T follicular helper cell (primary cell): Measurements from ENCODE around the gene TMEM218.
"Not testable (repeated sequence)": the region's sequence is repeated elsewhere in the genome, so short reads cannot be mapped to it uniquely, and the experiment has no call there.

Experiments
- DNase-seq: peaks from one replicate; pipeline ENCODE4 v3.0.0-alpha.2; 2020; ENCODE audit warnings: low read depth

TMEM218 gene

DNA sequence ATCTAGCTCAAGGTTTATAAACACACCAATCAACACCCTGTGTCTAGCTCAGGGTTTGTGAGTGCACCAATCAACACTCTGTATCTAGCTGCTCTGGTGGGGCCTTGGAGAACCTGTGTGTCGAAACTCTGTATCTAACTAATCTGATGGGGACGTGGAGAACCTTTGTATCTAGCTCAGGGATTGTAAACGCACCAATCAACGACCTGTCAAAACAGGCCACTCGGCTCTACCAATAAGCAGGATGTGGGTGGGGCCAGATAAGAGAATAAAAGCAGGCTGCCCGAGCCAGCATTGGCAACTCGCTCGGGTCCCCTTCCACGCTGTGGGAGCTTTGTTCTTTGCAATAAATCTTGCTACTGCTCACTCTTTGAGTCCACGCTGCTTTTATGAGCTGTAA lies 21.3 kb downstream of the TMEM218 start:
- DNase-seq = not testable (repeated sequence)

DNA sequence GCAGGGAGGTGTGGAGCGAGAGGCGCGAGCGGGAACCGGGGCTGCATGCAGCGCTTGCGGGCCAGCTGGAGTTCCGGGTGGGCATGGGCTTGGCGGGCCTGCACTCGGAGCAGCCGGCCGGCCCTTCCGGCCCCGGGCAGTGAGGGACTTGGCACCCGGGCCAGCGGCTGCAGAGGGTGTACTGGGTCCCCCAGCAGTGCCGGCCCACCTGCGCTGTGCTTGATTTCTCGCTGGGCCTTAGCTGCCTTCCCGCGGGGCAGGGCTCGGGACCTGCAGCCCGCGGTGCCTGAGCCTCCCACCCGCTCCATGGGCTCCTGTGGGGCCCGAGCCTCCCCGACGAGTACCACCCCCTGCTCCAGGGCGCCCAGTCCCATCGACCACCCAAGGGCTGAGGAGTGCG lies 21.9 kb downstream of the TMEM218 start:
- DNase-seq = not testable (repeated sequence)

DNA sequence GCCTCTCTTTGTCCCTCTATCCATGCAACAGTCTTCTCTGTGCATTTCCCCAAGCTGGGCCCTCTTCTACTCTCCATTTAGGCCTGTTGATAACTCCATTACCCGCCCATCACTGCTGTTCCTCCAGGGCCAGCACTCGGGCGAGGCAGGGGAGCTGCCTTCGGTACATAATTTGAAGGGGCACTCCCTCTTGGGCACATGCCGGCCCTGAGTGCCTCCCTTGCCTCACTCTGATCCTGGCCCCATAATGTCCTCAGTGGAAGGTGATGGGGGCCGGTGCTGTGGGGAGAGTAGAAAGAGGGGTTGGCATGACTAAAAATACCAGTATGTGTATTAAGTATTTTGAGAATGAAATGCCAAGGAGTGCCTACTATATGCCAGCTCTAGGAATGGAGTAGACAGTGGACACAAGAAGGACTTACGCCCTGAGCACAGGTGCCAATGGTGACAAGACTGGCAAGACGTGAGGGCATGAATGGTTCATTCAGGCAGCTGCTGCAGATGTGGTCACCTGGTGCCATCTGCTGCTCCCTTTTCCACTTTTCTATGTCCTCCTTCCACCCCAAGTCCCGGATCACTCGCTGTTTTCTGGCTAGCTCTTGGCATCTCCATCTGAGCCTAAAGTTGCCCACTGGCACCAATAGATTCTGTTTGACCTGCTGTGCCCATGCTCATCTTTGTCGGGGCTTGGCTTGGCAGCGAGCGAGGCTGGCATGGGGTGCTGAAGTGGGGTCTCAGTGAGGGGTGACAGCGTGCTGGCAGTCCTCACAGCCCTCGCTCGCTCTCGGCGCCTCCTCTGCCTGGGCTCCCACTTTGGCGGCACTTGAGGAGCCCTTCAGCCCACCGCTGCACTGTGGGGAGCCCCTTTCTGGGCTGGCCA lies 22.6 kb downstream of the TMEM218 start:
- no peak for DNase-seq

DNA sequence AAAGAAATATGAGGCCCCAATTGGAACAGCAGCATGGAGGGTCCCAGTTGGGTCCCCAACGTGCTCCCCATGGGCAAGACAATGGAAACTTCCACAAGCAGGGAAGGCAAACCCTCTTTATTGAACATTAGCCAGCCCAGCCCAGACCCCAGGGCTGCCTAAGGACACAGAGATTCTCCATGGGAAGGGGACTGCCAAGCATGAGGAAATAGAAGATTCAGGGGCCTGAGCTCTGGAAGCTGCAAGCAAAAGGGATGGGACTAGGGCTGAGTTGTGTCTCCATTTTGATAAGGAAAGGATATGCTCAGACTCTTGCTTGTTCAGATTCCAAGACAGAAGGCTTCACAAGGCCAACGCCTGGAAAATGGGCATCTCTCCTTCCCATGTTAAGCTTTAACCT lies 23.3 kb downstream of the TMEM218 start:
- DNase-seq = no peak

DNA sequence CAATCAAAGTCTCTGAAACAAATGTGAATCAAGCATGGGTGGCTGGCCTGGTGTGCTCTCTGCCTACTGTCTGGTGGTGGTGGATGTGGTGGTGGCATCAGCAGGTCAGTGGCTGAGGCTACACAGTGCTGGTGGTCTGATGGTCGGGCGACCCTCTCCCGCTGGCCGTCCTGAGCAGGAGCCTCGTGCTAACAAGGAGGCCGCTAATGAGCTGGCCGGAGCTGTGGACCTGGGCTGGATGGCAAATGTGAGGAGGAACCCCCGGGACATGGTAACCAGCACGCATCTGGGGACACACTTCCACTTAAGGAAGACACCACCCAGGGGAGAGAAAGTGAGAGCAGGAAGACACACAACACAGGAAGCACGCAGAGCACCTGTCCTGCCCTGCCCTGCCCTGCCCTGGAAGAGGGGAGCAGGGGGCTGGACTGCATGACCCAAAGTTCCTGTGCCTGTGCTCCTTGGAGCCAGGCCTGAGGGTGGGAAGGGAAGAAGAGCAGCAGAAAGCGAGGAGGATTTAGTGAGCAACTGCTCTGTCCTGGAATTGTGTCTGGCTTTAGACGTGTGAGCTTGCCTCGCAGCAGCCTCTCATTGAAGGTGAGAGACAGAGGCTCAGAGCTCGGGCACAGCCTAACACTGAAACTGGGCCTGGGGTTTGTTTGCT lies 24.7 kb downstream of the TMEM218 start:
- no peak for DNase-seq

GRCh38 chr11:125085301-125086081 lies 25.9 kb downstream of the TMEM218 start:
- no peak for DNase-seq

GRCh38 chr11:125084761-125085231 lies 26.6 kb downstream of the TMEM218 start:
- no peak for DNase-seq

DNA sequence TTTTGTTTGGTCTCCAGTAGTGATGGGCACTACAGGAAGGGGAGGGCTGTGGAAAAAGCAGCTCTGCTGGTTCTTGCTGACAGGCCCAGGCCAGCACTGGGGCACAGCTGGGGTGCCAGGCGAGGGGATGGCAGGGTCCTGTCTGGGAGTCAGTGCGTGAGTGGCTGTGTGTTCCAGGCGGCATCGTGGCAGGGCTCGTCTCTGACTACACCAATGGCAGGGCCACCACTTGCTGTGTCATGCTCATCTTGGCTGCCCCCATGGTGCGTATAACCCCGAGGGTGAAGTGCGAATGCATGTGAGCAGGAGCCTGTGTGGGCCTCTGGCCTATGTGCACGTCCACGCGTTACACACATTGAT lies 27.4 kb downstream of the TMEM218 start:
- DNase-seq = no peak

GRCh38 chr11:125083312-125084056 lies 27.9 kb downstream of the TMEM218 start:
- DNase-seq = no peak

GRCh38 chr11:125082611-125083311 lies 28.7 kb downstream of the TMEM218 start:
- DNase-seq = no peak

DNA sequence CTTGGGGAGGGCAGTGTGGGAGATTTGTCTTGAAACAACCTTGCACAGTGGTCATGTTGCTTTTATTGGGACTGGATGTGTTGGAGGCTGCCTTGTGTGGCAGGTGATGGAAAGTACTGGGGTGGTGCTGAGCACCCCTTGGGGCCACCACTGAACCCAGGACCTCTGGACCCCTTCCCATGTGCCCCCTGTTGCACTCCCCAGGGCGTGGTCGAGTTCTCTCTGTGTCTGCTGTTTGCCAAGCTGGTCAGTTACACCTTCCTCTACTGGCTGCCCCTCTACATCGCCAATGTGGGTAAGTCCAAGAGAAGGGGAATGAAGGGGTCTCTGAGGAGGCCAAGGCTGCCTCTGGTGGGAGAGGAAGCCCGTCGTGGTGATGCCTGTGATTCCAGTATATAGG lies 29.4 kb downstream of the TMEM218 start:
- DNase-seq = no peak

DNA sequence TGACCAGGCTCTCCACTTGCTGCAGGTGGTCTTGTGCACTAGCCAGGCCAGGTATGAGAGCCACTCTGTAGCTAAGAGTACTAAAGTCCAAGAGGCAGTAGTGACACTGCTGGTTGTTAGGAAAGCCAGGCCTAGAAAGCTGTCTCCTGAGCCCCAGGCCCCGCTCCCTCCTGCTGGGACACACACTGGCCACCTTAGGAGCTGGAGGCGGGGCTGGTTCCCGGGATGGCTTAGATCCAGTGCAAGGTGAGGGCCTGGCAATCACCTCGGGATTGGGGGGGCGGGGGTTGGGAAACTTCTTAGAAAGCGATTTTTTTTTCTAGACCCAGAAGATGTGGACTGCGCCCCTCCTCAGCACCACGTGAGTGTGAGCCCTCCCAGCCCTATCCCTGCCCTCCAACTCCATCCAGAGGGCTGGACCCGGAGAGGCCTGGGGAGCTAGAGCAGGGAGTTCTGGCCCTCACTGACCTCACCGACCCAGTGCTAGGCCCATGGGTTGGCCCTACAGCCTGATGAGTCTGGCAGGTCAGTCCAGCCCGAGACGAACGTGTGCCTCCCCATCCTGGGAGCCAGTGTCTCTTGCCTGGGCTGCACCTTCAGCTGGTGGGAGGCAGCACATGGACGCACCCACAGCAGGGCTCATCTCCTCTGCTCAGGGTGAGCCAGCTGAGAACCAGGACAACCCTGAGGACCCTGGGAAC lies 30.2 kb downstream of the TMEM218 start:
- no peak for DNase-seq

GRCh38 chr11:125080531-125080911 lies 30.9 kb downstream of the TMEM218 start:
- no peak for DNase-seq

GRCh38 chr11:125079878-125080530 lies 31.4 kb downstream of the TMEM218 start:
- DNase-seq = no peak

- no peak for DNase-seq
Observed at GRCh38 chr11:125079151-125079877, 32.1 kb downstream of the TMEM218 start.

DNA sequence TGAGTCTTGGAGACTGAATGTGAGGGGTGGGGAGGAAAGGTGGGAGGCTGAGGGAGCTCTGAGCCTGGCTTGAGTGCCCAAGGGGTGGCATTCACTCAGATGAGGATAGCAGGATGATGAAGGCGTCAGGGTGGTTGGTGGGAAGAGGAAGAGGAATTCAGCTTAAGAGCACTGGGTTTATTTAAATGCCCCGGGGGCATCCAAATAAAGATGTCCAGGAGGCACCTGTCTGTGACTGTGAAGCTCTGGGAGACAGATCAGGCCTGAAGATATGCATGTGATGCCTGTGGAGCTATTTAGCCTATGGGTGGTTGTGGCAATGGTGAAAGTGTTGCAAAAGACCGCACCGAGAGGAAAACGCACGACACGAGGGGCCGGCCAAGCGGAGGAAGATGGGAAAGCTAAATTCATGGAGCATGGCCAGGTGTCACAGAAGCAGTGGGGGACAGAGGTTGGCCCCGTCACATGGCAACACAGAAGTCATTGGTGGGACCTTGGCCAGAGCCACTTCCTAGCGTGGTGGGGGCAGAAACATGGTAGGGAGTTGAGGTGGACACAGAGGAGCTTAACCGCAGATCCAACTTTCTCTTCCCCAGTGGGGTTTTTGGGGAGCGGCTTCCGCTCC lies 32.8 kb downstream of the TMEM218 start:
- DNase-seq = no peak

DNA sequence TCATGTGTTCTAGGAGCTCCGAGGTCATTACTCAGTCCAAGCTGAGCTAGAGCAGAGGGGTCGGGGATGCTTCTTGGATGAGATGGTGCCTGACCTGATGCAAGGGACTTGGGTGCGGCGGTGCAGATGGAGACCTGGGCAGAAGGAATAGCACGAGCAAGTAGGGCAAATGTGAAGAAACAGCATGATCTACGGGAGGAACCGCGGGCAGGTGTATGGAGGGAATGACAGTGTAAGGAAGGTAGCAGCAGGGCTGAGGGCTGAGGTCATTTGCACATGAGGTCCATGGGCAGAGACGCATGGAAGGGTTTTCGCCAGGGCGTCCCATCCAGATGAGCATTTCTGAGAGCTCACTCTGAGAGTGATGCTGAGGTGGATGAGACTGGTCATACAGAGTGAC lies 33.4 kb downstream of the TMEM218 start:
- no peak for DNase-seq

DNA sequence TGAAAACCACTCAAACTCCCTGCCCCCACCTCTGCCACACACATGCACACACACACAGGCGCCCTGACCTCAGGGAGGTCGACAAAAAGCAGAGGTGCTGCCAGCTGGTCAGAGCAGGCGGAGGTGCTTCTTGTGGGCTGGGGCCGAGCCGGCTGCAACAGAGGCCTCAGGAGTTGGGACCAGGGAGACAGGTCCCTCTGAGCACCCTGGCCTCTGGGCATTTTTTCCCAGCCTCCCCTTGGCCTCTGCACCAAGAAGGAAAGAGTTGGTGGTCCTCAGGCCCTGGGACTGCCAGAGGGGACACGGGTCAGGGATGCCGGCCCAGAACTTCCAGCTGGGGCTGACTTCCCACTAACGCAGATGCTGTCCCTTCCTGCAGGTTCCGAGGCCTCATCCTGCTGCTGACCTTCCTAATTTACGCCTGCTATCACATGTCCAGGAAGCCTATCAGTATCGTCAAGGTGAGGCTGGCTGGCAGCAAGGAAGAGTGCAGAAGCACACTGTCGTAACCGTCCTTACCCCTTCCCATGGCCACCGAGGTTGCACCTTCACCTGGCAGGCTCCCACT lies 35.0 kb downstream of the TMEM218 start:
- DNase-seq = no peak

- no peak for DNase-seq
Observed at GRCh38 chr11:125075900-125076317, 35.5 kb downstream of the TMEM218 start.
